ENCODE data around the gene MKNK2.

The MKNK2 gene

GRCh38 chr19:2057484-2058469 lies 6.7 kb upstream of the MKNK2 start:
- no peaks in the 10 kb centered on the region for H3K27me3 ChIP-seq (ENCODE audit: control insufficient read depth in 2 of 2, insufficient read depth in 2 of 2, low read length in 2 of 2)
- no peaks in the 10 kb centered on the region for H3K9me3 ChIP-seq (ENCODE audit: control insufficient read depth in 2 of 2, low read length in 2 of 2)
- H3K4me1 ChIP-seq (ENCODE audit: control insufficient read depth in 2 of 2, insufficient read depth in 2 of 2, low read length in 2 of 2): peaks cover 55 to 64% of the 10 kb centered on the region in 2 donors
- H3K4me3 ChIP-seq (ENCODE audit: low read length in 2 of 2): no peak overlapping the region
- peak overlapping the region in 1 of 2 donors; percentile 4 for H3K9ac ChIP-seq (ENCODE audit: low read depth in 1 of 2, low read length in 2 of 2)
- peak overlapping the region in 1 of 2 donors; percentile 52 for H3K27ac ChIP-seq (ENCODE audit: low read depth in 2 of 2, low read length in 2 of 2)
- no peaks in the 10 kb centered on the region for H3K36me3 ChIP-seq (ENCODE audit: control insufficient read depth in 2 of 2, insufficient read depth in 2 of 2, low read length in 2 of 2)

- no peak overlapping the region for H3K9ac ChIP-seq (ENCODE audit: low read depth in 1 of 2, low read length in 2 of 2)
- peaks cover 57 to 63% of the 10 kb centered on the region in 2 donors for H3K4me1 ChIP-seq (ENCODE audit: control insufficient read depth in 2 of 2, insufficient read depth in 2 of 2, low read length in 2 of 2)
- H3K27ac ChIP-seq (ENCODE audit: low read depth in 2 of 2, low read length in 2 of 2): peak overlapping the region; percentile 71 to 88
- H3K4me3 ChIP-seq (ENCODE audit: low read length in 2 of 2): no peak overlapping the region
- H3K9me3 ChIP-seq (ENCODE audit: control insufficient read depth in 2 of 2, low read length in 2 of 2): no peaks in the 10 kb centered on the region
- H3K36me3 ChIP-seq (ENCODE audit: control insufficient read depth in 2 of 2, insufficient read depth in 2 of 2, low read length in 2 of 2): no peaks in the 10 kb centered on the region
- H3K27me3 ChIP-seq (ENCODE audit: control insufficient read depth in 2 of 2, insufficient read depth in 2 of 2, low read length in 2 of 2): no peaks in the 10 kb centered on the region
Measured at GRCh38 chr19:2056837-2057192, 5.8 kb upstream of the MKNK2 start.

GRCh38 chr19:2055931-2056836 lies 5.1 kb upstream of the MKNK2 start:
- H3K27me3 ChIP-seq (ENCODE audit: control insufficient read depth in 2 of 2, insufficient read depth in 2 of 2, low read length in 2 of 2): no peaks in the 10 kb centered on the region
- H3K27ac ChIP-seq (ENCODE audit: low read depth in 2 of 2, low read length in 2 of 2): peak overlapping the region; percentile 88 to 90
- H3K36me3 ChIP-seq (ENCODE audit: control insufficient read depth in 2 of 2, insufficient read depth in 2 of 2, low read length in 2 of 2): no peaks in the 10 kb centered on the region
- peaks cover 60 to 69% of the 10 kb centered on the region in 2 donors for H3K4me1 ChIP-seq (ENCODE audit: control insufficient read depth in 2 of 2, insufficient read depth in 2 of 2, low read length in 2 of 2)
- H3K9me3 ChIP-seq (ENCODE audit: control insufficient read depth in 2 of 2, low read length in 2 of 2): no peaks in the 10 kb centered on the region
- H3K9ac ChIP-seq (ENCODE audit: low read depth in 1 of 2, low read length in 2 of 2): peak overlapping the region; percentile 63 to 65
- peak overlapping the region; percentile 41 to 55 for H3K4me3 ChIP-seq (ENCODE audit: low read length in 2 of 2)

- Histone ChIP-seq H3K4me3 (ENCODE audit: low read length in 2 of 2) (no peak overlapping the region), H3K36me3 (ENCODE audit: control insufficient read depth in 2 of 2, insufficient read depth in 2 of 2, low read length in 2 of 2) (no peaks in the 10 kb centered on the region), H3K9me3 (ENCODE audit: control insufficient read depth in 2 of 2, low read length in 2 of 2) (no peaks in the 10 kb centered on the region), H3K9ac (ENCODE audit: low read depth in 1 of 2, low read length in 2 of 2) (peak overlapping the region; percentile 5 to 53), H3K4me1 (ENCODE audit: control insufficient read depth in 2 of 2, insufficient read depth in 2 of 2, low read length in 2 of 2) (peaks cover 48 to 58% of the 10 kb centered on the region in 2 donors), H3K27me3 (ENCODE audit: control insufficient read depth in 2 of 2, insufficient read depth in 2 of 2, low read length in 2 of 2) (no peaks in the 10 kb centered on the region), H3K27ac (ENCODE audit: low read depth in 2 of 2, low read length in 2 of 2) (peak overlapping the region; percentile 88 to 90)
Measured at GRCh38 chr19:2054763-2055162, 3.7 kb upstream of the MKNK2 start.

- H3K4me3 ChIP-seq (ENCODE audit: low read length in 2 of 2): no peak overlapping the region
- peaks cover 49 to 56% of the 10 kb centered on the region in 2 donors for H3K4me1 ChIP-seq (ENCODE audit: control insufficient read depth in 2 of 2, insufficient read depth in 2 of 2, low read length in 2 of 2)
- no peaks in the 10 kb centered on the region for H3K9me3 ChIP-seq (ENCODE audit: control insufficient read depth in 2 of 2, low read length in 2 of 2)
- peaks cover 0 to under 1% of the 10 kb centered on the region in 2 donors for H3K36me3 ChIP-seq (ENCODE audit: control insufficient read depth in 2 of 2, insufficient read depth in 2 of 2, low read length in 2 of 2)
- H3K9ac ChIP-seq (ENCODE audit: low read depth in 1 of 2, low read length in 2 of 2): peak overlapping the region; percentile 24 to 42
- peak overlapping the region; percentile 14 to 90 for H3K27ac ChIP-seq (ENCODE audit: low read depth in 2 of 2, low read length in 2 of 2)
- no peaks in the 10 kb centered on the region for H3K27me3 ChIP-seq (ENCODE audit: control insufficient read depth in 2 of 2, insufficient read depth in 2 of 2, low read length in 2 of 2)
Measured at GRCh38 chr19:2053601-2054389, 2.8 kb upstream of the MKNK2 start.

GRCh38 chr19:2051773-2052704 lies 995 bp upstream of the MKNK2 start:
- Histone ChIP-seq H3K9me3 (ENCODE audit: control insufficient read depth in 2 of 2, low read length in 2 of 2) (no peaks in the 10 kb centered on the region), H3K27ac (ENCODE audit: low read depth in 2 of 2, low read length in 2 of 2) (peak overlapping the region; percentile 90 to 94), H3K27me3 (ENCODE audit: control insufficient read depth in 2 of 2, insufficient read depth in 2 of 2, low read length in 2 of 2) (no peaks in the 10 kb centered on the region), H3K4me3 (ENCODE audit: low read length in 2 of 2) (peak overlapping the region; percentile 70 to 72), H3K36me3 (ENCODE audit: control insufficient read depth in 2 of 2, insufficient read depth in 2 of 2, low read length in 2 of 2) (peaks cover 2 to 8% of the 10 kb centered on the region in 2 donors), H3K9ac (ENCODE audit: low read depth in 1 of 2, low read length in 2 of 2) (peak overlapping the region; percentile 72 to 81), H3K4me1 (ENCODE audit: control insufficient read depth in 2 of 2, insufficient read depth in 2 of 2, low read length in 2 of 2) (peaks cover 62 to 63% of the 10 kb centered on the region in 2 donors)

- Histone ChIP-seq H3K36me3 (ENCODE audit: control insufficient read depth in 2 of 2, insufficient read depth in 2 of 2, low read length in 2 of 2) (peaks cover 8 to 18% of the 10 kb centered on the region in 2 donors), H3K4me1 (ENCODE audit: control insufficient read depth in 2 of 2, insufficient read depth in 2 of 2, low read length in 2 of 2) (peaks cover 53 to 60% of the 10 kb centered on the region in 2 donors), H3K4me3 (ENCODE audit: low read length in 2 of 2) (peak overlapping the region; percentile 88 to 97), H3K9me3 (ENCODE audit: control insufficient read depth in 2 of 2, low read length in 2 of 2) (no peaks in the 10 kb centered on the region), H3K9ac (ENCODE audit: low read depth in 1 of 2, low read length in 2 of 2) (peak overlapping the region; percentile 93 to 95), H3K27me3 (ENCODE audit: control insufficient read depth in 2 of 2, insufficient read depth in 2 of 2, low read length in 2 of 2) (no peaks in the 10 kb centered on the region), H3K27ac (ENCODE audit: low read depth in 2 of 2, low read length in 2 of 2) (peak overlapping the region; percentile 92 to 99)
Measured at GRCh38 chr19:2050349-2050990, 574 bp downstream of the MKNK2 start.

GRCh38 chr19:2049741-2050348 lies 1.2 kb downstream of the MKNK2 start:
- Histone ChIP-seq H3K4me3 (ENCODE audit: low read length in 2 of 2) (peak overlapping the region; percentile 88 to 97), H3K9ac (ENCODE audit: low read depth in 1 of 2, low read length in 2 of 2) (peak overlapping the region; percentile 93 to 95), H3K9me3 (ENCODE audit: control insufficient read depth in 2 of 2, low read length in 2 of 2) (no peaks in the 10 kb centered on the region), H3K27ac (ENCODE audit: low read depth in 2 of 2, low read length in 2 of 2) (peak overlapping the region; percentile 92 to 99), H3K36me3 (ENCODE audit: control insufficient read depth in 2 of 2, insufficient read depth in 2 of 2, low read length in 2 of 2) (peaks cover 10 to 23% of the 10 kb centered on the region in 2 donors), H3K4me1 (ENCODE audit: control insufficient read depth in 2 of 2, insufficient read depth in 2 of 2, low read length in 2 of 2) (peaks cover 48 to 58% of the 10 kb centered on the region in 2 donors), H3K27me3 (ENCODE audit: control insufficient read depth in 2 of 2, insufficient read depth in 2 of 2, low read length in 2 of 2) (no peaks in the 10 kb centered on the region)
